Vein endothelial cell (primary cell): Measurements from ENCODE around the gene GLP1R. TPM values are rescaled to one million over a fixed set of nuclear protein-coding genes. Genes with fewer than 3 reads are reported as not detected.

Source experiments
- total RNA-seq: library from RNA; depleted of rRNA; stranded (reverse); fragments of >200 nt; gene quantifications from 2 replicates; pipeline ENCODE4 v1.2.3, GENCODE V29; 2012

Gene GLP1R
- total RNA-seq: not detected in 2 replicates

GRCh38 chr6:39048481-39049399, at the start of gene GLP1R:
Gene GLP1R (plus strand): TSS chr6:39048781. CDS start chr6:39048841, 60 bp downstream.

GRCh38 chr6:39114704-39115599, 66.4 kb downstream of the GLP1R start, which contains the start of gene SAYSD1:
Gene SAYSD1 (minus strand): TSS chr6:39115186. CDS start chr6:39115089, 97 bp downstream.

Other genes with a start within 250 kb of the GLP1R start
- 18.0 and 18.2 TPM in 2 replicates for gene SAYSD1, start 66.4 kb downstream of the GLP1R start, total RNA-seq
- gene KCNK5, start 180.7 kb downstream of the GLP1R start, total RNA-seq: not detected in 2 replicates